Activated CD4-positive, alpha-beta T cell treated with anti-CD3 and anti-CD28 coated beads for 24 hours (primary cell): Measurements from ENCODE around the gene UPF3A.
"Not testable (repeated sequence)": the region's sequence is repeated elsewhere in the genome, so short reads cannot be mapped to it uniquely, and the experiment has no call there.

Experiments
- DNase-seq, 2 donors: peaks; one replicate each; pipeline ENCODE4 v3.0.0-alpha.2; 2020; ENCODE audit warnings: low read depth in 2 of 2

UPF3A gene

GRCh38 chr13:114334305-114335053, 53.1 kb downstream of the UPF3A start:
- no peak for DNase-seq

GRCh38 chr13:114336457-114336856, 55.1 kb downstream of the UPF3A start:
- not testable (repeated sequence) for DNase-seq

GRCh38 chr13:114338959-114339358, 57.6 kb downstream of the UPF3A start:
- no peak for DNase-seq

GRCh38 chr13:114339857-114340534, 58.6 kb downstream of the UPF3A start:
- peak in 1 of 2 donors; percentile 10 for DNase-seq

GRCh38 chr13:114341003-114341777, 59.8 kb downstream of the UPF3A start:
- DNase-seq, result no peak

- DNase-seq, result not testable (repeated sequence)
These were observed 65.9 kb downstream of the UPF3A start for GRCh38 chr13:114347256-114347655.

GRCh38 chr13:114352763-114353162, 71.4 kb downstream of the UPF3A start:
- peak in 1 of 2 donors; percentile 24 for DNase-seq

GRCh38 chr13:114353382-114353781, 72.0 kb downstream of the UPF3A start:
- DNase-seq, result not testable (repeated sequence)
